ENCODE measurements around the gene CRELD1.

GRCh38 chr3:9946112-9947024 is 12.7 kb downstream of the CRELD1 start:
- TF ChIP-seq CTCF (IDR thresholded peaks at IDR 0.05) (peak; percentile 60 to 98 (median 94)), POLR2AphosphoS5 (IDR thresholded peaks at IDR 0.05) (peak; percentile 26 to 67), POLR2A (IDR thresholded peaks at IDR 0.05) (peak in 3 of 4 donors; percentile 45 to 64 (median 54)), EP300 (IDR thresholded peaks at IDR 0.05) (peak in 1 of 4 donors; percentile 12)
